Endodermal cell (in vitro differentiated cells): ENCODE results near the gene MAB21L4. TPM values are rescaled to one million over a fixed set of nuclear protein-coding genes. Genes with fewer than 3 reads are reported as not detected.
A peak's percentile ranks its signal among the peaks of the same experiment; 100 is the strongest.

Experiments used
- DNase-seq: peaks from one replicate; pipeline ENCODE4 v3.0.0-alpha.2; 2017
- H3K27ac ChIP-seq: 2 replicates; pipeline ENCODE4 v1.5.1; 2013; ENCODE audit warnings: mild to moderate bottlenecking, low read depth, low read length, moderate library complexity
- H3K27me3 ChIP-seq: 2 replicates; pipeline ENCODE4 v1.6.1; 2013; ENCODE audit warnings: mild to moderate bottlenecking, low read length, moderate library complexity; ENCODE audit not compliant: insufficient read depth, control insufficient read depth, poor library complexity, severe bottlenecking
- H3K36me3 ChIP-seq: 2 replicates; pipeline ENCODE4 v1.7.0; 2013; ENCODE audit warnings: mild to moderate bottlenecking, low read length, moderate library complexity; ENCODE audit not compliant: control insufficient read depth, insufficient read depth
- H3K4me1 ChIP-seq: one replicate; pipeline ENCODE4 v1.7.0; 2013; ENCODE audit warnings: low read length; ENCODE audit not compliant: control insufficient read depth, insufficient read depth
- H3K4me3 ChIP-seq: 2 replicates; pipeline ENCODE4 v1.5.1; 2013; ENCODE audit warnings: mild to moderate bottlenecking, low read length, moderate library complexity
- H3K9ac ChIP-seq: 2 replicates; pipeline ENCODE4 v1.6.1; 2013; ENCODE audit warnings: mild to moderate bottlenecking, low read length, moderate library complexity; ENCODE audit not compliant: poor library complexity, severe bottlenecking; ENCODE audit errors: extremely low read depth
- H3K9me3 ChIP-seq: 2 replicates; pipeline ENCODE4 v1.6.1; 2013; ENCODE audit warnings: mild to moderate bottlenecking, low read length, moderate library complexity; ENCODE audit not compliant: control insufficient read depth
- H3K27ac Mint-ChIP-seq: 2 replicates; pipeline ENCODE4 v1.8.0; 2020; ENCODE audit warnings: mixed read lengths
- H3K27me3 Mint-ChIP-seq: 2 replicates; pipeline ENCODE4 v1.8.0; 2021; ENCODE audit warnings: mild to moderate bottlenecking, mixed read lengths; ENCODE audit not compliant: insufficient read depth
- H3K36me3 Mint-ChIP-seq: 2 replicates; pipeline ENCODE4 v1.8.0; 2020; ENCODE audit warnings: low read depth, mixed read lengths
- H3K4me1 Mint-ChIP-seq: 2 replicates; pipeline ENCODE4 v1.8.0; 2020; ENCODE audit warnings: mixed read lengths
- H3K4me3 Mint-ChIP-seq: 2 replicates; pipeline ENCODE4 v1.8.0; 2020; ENCODE audit warnings: mild to moderate bottlenecking, moderate library complexity, mixed read lengths
- H3K9me3 Mint-ChIP-seq: 2 replicates; pipeline ENCODE4 v1.8.0; 2020; ENCODE audit warnings: mild to moderate bottlenecking, mixed read lengths
- WGBS, 2 experiments: methylation state at CpG; one replicate each; pipeline versions ENCODE4 v1.1.5 to v1.1.7; 2013; ENCODE audit warnings: missing lambda C conversion rate in 2 of 2, mixed read lengths in 1 of 2; ENCODE audit not compliant: insufficient coverage in 1 of 2, insufficient read length in 1 of 2; 5-methylcytosine and 5-hydroxymethylcytosine counted together
- total RNA-seq, 2 donors: library from RNA; stranded (reverse); fragmentation: NEBNext Ultra II Directional in 1 of 2; extraction: Animal tissue kit (Norgen Biotek cat#: 25700) in 1 of 2; gene quantifications; 2 replicates in 1 of 2; 3 replicates in 1 of 2; pipeline ENCODE4 v1.2.1, GENCODE V29; 2021
- TF ChIP-seq, protein P1 (sequence below): fragments of 200-600 bp; sonication (generic); conservative IDR thresholded peaks from 2 replicates; pipeline ENCODE4 v1.5.0; 2021; ENCODE audit warnings: antibody characterized with exemption, mild to moderate bottlenecking

MAB21L4 gene
- total RNA-seq, 2 donors from 2014 or later, result 0.31 TPM; not detected in 1

DNA sequence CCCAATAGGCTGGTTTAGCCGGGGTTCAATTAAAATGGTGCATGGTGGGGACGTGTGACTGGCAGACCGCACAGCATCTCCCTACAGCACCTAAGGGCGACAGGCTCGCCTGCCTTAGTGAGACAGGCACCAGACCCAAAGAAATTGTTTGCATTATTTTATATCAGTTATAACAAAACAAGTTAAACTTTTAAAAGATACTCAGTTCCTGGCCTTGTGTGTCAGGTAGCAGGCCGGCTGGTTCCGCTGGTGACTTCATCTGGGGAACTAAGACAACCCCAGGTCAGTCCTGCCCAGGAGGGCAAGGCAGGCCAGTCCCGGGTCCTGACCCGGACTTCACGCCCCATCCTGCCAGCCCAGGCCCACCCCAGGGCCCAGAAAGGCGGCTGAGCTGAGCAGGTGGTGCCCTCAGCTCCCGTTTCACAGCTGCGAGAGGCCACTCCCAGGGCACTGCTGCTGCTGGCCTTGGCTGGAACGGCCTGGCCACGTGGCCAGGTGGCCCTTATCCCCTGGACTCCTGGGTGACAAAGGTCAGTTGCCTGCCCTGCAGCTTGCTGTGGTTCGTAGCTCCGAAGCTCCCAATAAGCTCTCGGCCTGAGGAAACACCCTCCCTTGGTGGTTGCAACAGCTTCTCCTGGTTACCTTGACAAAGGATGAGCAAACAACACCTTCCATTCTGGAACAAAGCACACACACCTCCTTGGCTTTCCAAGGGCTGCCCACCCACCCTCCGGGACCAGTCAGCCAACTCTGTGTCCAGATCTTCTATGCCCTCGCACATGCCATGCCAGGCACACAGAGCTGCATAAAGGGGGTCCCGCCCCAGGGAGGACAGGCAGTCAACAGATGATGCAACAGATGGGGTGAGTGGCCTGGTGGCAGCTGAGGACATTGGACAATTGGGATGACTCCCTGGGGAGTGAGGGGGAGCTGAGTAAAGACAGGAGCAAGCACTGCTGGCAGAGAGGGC is 38.6 kb downstream of the MAB21L4 start:
- Mint-ChIP-seq H3K27me3 (peaks cover 9% of the 10 kb centered on the region), H3K4me3 (peak overlapping the region; percentile 1), H3K27ac (peak overlapping the region; percentile 71), H3K36me3 (no peaks in the 10 kb centered on the region), H3K9me3 (peaks cover 17% of the 10 kb centered on the region), H3K4me1 (peaks cover 5% of the 10 kb centered on the region)
- Histone ChIP-seq H3K4me1 (peaks cover 12% of the 10 kb centered on the region), H3K4me3 (no peak overlapping the region), H3K9ac (no peak overlapping the region), H3K27me3 (no peaks in the 10 kb centered on the region), H3K27ac (no peak overlapping the region), H3K9me3 (peaks cover 14% of the 10 kb centered on the region), H3K36me3 (no peaks in the 10 kb centered on the region)
- 87 to 93% methylated on average over 14 to 21 of the region's 21 CpGs for WGBS, 2 experiments
- DNase-seq, result peak; percentile 71
- TF ChIP-seq, protein P1, sequence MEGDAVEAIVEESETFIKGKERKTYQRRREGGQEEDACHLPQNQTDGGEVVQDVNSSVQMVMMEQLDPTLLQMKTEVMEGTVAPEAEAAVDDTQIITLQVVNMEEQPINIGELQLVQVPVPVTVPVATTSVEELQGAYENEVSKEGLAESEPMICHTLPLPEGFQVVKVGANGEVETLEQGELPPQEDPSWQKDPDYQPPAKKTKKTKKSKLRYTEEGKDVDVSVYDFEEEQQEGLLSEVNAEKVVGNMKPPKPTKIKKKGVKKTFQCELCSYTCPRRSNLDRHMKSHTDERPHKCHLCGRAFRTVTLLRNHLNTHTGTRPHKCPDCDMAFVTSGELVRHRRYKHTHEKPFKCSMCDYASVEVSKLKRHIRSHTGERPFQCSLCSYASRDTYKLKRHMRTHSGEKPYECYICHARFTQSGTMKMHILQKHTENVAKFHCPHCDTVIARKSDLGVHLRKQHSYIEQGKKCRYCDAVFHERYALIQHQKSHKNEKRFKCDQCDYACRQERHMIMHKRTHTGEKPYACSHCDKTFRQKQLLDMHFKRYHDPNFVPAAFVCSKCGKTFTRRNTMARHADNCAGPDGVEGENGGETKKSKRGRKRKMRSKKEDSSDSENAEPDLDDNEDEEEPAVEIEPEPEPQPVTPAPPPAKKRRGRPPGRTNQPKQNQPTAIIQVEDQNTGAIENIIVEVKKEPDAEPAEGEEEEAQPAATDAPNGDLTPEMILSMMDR, result no peak

DNA sequence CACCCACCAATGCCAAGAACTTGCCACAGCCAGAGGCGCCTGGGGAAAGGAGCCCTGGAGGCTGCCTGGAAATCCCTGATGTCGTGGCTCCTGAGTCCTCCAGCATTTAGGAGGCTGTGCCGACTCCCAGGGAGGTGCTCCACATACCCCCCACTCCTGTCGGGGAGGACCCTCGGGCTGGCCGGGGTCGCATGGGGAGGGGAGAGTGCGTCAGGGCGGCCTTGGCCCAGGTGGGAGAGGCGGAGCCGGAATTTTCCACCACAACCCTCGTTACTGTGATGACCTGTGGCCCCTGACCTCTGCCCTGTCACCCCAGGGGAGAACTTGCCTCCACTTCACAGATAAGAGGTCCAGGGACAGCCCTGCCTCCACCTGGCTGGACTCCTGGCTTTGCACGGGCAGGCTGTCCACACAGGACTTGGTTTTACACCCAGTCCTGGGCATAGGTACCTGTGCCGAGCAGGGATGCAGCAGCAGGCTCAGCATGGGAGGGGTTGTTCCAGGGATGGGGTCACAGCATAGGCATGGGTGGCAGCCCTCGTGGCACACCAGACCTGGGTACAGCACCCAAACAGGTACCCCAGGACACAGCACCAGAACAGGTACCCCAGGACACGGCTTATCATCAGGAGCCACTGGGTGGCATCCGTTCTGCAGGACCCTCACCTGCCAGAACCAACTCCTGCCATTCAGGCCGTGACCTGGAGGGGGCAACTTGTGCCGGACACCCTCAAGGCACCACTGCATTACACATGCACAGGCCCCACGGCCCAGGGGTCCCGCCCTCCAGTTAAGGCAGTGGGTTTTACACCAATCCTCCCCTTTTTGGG is 39.6 kb downstream of the MAB21L4 start:
- TF ChIP-seq, protein P1, result peak; percentile 74
- H3K27ac ChIP-seq, result no peak overlapping the region
- WGBS, 2 experiments, result 62 to 91% methylated on average over 7 to 21 of the region's 21 CpGs
- Mint-ChIP-seq H3K4me1 (peaks cover 4% of the 10 kb centered on the region), H3K9me3 (peaks cover 17% of the 10 kb centered on the region), H3K4me3 (no peak overlapping the region), H3K27ac (no peak overlapping the region), H3K27me3 (peaks cover 9% of the 10 kb centered on the region), H3K36me3 (no peaks in the 10 kb centered on the region)
- H3K9ac ChIP-seq, result no peak overlapping the region
- peaks cover 12% of the 10 kb centered on the region for H3K4me1 ChIP-seq
- no peak overlapping the region for H3K4me3 ChIP-seq
- H3K9me3 ChIP-seq, result peaks cover 14% of the 10 kb centered on the region
- H3K36me3 ChIP-seq, result no peaks in the 10 kb centered on the region
- H3K27me3 ChIP-seq, result no peaks in the 10 kb centered on the region
- peak; percentile 88 for DNase-seq

DNA sequence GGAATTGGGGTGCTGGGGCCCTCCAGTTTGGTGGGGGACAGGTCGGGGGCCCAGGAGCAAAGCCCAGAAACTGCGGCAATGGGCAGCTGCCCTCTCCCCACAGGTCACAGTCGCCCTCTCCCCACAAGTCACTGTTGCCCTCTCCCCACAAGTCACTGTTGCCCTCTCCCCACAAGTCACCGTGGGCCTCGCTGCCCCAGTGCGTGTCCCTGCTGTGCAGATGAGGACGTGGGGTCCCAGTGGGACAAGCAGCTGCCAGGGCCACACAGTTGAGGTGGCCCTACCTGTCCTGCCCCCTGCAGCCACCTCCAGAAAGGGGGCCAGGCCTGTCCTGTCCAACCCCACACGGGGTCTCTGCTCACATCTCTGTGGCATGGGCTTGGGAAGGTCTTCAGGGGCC is 40.3 kb downstream of the MAB21L4 start:
- no peak for DNase-seq
- H3K9me3 ChIP-seq, result peaks cover 14% of the 10 kb centered on the region
- H3K27me3 ChIP-seq, result no peaks in the 10 kb centered on the region
- H3K4me1 ChIP-seq, result peaks cover 12% of the 10 kb centered on the region
- no peaks in the 10 kb centered on the region for H3K36me3 ChIP-seq
- Mint-ChIP-seq H3K27me3 (peaks cover 8% of the 10 kb centered on the region), H3K36me3 (no peaks in the 10 kb centered on the region), H3K4me1 (peaks cover 4% of the 10 kb centered on the region), H3K9me3 (peaks cover 17% of the 10 kb centered on the region), H3K27ac (no peak overlapping the region), H3K4me3 (no peak overlapping the region)
- no peak overlapping the region for H3K27ac ChIP-seq
- H3K9ac ChIP-seq, result no peak overlapping the region
- no peak overlapping the region for H3K4me3 ChIP-seq
- TF ChIP-seq, protein P1, result no peak
- 86 to 95% methylated on average over 1 to 8 of the region's 8 CpGs for WGBS, 2 experiments
